Measurements from ENCODE around the gene SAFB2.
"Not testable (repeated sequence)": the region's sequence is repeated elsewhere in the genome, so short reads cannot be mapped to it uniquely, and the experiment has no call there.

SAFB2 gene

GRCh38 chr19:5609881-5610448 lies 12.6 kb downstream of the SAFB2 start:
- TF ChIP-seq CTCF (IDR thresholded peaks at IDR 0.05; ENCODE audit: low read depth, low read length, missing control alignments): no peak
- no peak for DNase-seq (ENCODE audit: extremely low read depth, low read depth)
- no peak overlapping the region for H3K4me3 ChIP-seq (replicated peaks; ENCODE audit: low read depth, low read length)

GRCh38 chr19:5608766-5609165 lies 13.8 kb downstream of the SAFB2 start:
- not testable (repeated sequence) for H3K4me3 ChIP-seq (replicated peaks; ENCODE audit: low read depth, low read length); DNase-seq (ENCODE audit: extremely low read depth, low read depth)

- no peak overlapping the region for H3K4me3 ChIP-seq (replicated peaks; ENCODE audit: low read depth, low read length)
- DNase-seq (ENCODE audit: extremely low read depth, low read depth): no peak
- no peak for TF ChIP-seq CTCF (IDR thresholded peaks at IDR 0.05; ENCODE audit: low read depth, low read length, missing control alignments)
Measured at GRCh38 chr19:5608291-5608690, 14.3 kb downstream of the SAFB2 start.

GRCh38 chr19:5607318-5608275 lies 15.0 kb downstream of the SAFB2 start:
- TF ChIP-seq CTCF (IDR thresholded peaks at IDR 0.05; ENCODE audit: low read depth, low read length, missing control alignments): no peak
- no peak for DNase-seq (ENCODE audit: extremely low read depth, low read depth)

GRCh38 chr19:5605362-5605761 lies 17.2 kb downstream of the SAFB2 start:
- H3K4me3 ChIP-seq (replicated peaks; ENCODE audit: low read depth, low read length): no peak overlapping the region
- DNase-seq (ENCODE audit: extremely low read depth, low read depth): no peak
- no peak for TF ChIP-seq CTCF (IDR thresholded peaks at IDR 0.05; ENCODE audit: low read depth, low read length, missing control alignments)

More at GRCh38 chr19:5607318-5608275, 15.0 kb downstream of the SAFB2 start:
- no peak overlapping the region for H3K4me3 ChIP-seq (replicated peaks; ENCODE audit: low read depth, low read length)

GRCh38 chr19:5603626-5604025 lies 18.9 kb downstream of the SAFB2 start:
- H3K4me3 ChIP-seq (replicated peaks; ENCODE audit: low read depth, low read length): no peak overlapping the region
- DNase-seq (ENCODE audit: extremely low read depth, low read depth): no peak
- no peak for TF ChIP-seq CTCF (IDR thresholded peaks at IDR 0.05; ENCODE audit: low read depth, low read length, missing control alignments)

GRCh38 chr19:5600797-5601196 lies 21.8 kb downstream of the SAFB2 start:
- no peak for TF ChIP-seq CTCF (IDR thresholded peaks at IDR 0.05; ENCODE audit: low read depth, low read length, missing control alignments)
- no peak overlapping the region for H3K4me3 ChIP-seq (replicated peaks; ENCODE audit: low read depth, low read length)
- no peak for DNase-seq (ENCODE audit: extremely low read depth, low read depth)

Data from HFF-Myc (cell line).